Measurements from ENCODE around the gene NTRK2. TPM values are rescaled to one million over a fixed set of nuclear protein-coding genes. Genes with fewer than 3 reads are reported as not detected.

NTRK2 gene
- total RNA-seq, 4 donors from 2014 or later, result 1.1 to 7.3 (median 1.5) TPM

DNA sequence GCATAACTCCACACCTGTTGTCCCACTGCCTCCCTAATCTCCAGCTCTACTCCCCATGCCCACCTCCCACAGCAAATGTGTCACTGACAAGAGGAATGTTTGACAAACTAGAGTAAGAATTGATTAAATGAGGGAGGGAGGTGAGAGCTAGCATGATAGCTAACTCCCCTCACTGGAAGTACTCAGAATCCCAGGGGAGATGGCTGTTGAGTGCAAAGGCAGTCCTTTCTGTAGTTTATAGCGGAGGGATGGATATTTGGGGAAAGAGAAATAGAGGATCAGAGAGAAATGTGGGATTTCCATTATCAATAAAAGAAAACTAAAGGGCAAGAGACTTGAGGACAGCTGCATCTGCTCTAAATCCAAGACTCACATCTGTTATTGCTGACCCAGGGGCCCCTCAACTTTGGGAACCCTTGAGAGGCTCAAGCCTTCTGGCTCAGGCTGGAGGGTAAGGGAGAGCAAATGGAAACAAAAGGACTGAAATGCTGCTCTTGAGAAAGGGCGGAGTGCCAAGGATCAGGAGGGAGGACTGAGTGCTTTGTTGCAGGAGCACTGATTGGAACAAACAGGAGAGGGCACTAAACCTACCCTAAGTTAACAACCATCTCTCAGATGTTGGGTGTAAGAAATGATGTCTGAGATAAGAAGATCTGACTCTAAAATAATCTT lies 372.1 kb downstream of the NTRK2 start:
- Histone ChIP-seq H3K27ac (no peak overlapping the region), H3K9me3 (no peaks in the 10 kb centered on the region), H3K4me1 (no peaks in the 10 kb centered on the region), H3K36me3 (no peaks in the 10 kb centered on the region), H3K4me3 (no peak overlapping the region), H3K27me3 (no peaks in the 10 kb centered on the region)
- no peak for TF ChIP-seq POLR2A (IDR thresholded peaks at IDR 0.05)
- no peak for TF ChIP-seq CTCF (IDR thresholded peaks at IDR 0.05 in 4 of 5, conservative IDR thresholded peaks at IDR 0.05 in 1 of 5)
- intact Hi-C loops (cut with DNase I; ENCODE audit: low total_unique reads), result no loop called here
- no peak for ATAC-seq
- DNase-seq, result no peak
- in situ Hi-C loops (cut with MboI; ENCODE audit: low sequenced_read_pairs in 4 of 4), result no loop called here

DNA sequence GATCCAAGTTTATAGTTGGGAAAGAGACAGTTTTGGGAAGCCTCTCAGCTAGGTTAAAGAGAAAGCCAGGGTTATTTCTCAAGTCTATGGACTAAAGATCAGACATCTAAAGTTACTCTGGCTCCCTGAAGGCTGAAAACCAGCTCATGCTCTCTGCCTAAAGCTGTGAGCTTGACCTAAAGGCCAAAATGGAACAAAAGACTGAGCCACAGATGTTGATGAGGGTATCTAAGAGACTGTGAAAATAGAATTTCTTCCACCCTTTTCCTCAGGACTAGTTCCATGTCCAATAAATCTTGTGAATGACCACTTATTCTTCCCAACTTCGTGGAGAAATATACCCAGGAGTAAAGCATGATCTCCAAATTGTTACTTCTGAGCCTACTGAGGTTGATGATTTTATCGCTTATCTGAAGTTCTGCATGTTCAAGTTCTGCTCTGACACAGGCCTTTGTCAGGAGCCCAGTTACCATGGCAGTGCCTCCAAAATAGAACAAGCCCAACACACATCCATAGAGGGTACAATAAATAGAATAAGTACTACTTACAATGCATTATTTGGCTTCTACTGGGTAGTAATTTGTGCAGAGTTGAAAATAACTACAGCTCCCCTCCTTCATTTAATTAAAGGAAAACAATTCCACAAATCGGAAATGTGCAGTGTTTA lies 373.6 kb downstream of the NTRK2 start:
- TF ChIP-seq CTCF (IDR thresholded peaks at IDR 0.05 in 4 of 5, conservative IDR thresholded peaks at IDR 0.05 in 1 of 5) (no peak), POLR2A (IDR thresholded peaks at IDR 0.05) (no peak)
- in situ Hi-C loops (cut with MboI; ENCODE audit: low sequenced_read_pairs in 4 of 4), result no loop called here
- H3K36me3 ChIP-seq, result no peaks in the 10 kb centered on the region
- no peak overlapping the region for H3K4me3 ChIP-seq
- ATAC-seq, result no peak
- no peaks in the 10 kb centered on the region for H3K4me1 ChIP-seq
- intact Hi-C loops (cut with DNase I; ENCODE audit: low total_unique reads), result no loop called here
- no peak for DNase-seq
- no peaks in the 10 kb centered on the region for H3K9me3 ChIP-seq
- H3K27ac ChIP-seq, result no peak overlapping the region
- no peaks in the 10 kb centered on the region for H3K27me3 ChIP-seq

- H3K36me3 ChIP-seq, result no peaks in the 10 kb centered on the region
- no peak overlapping the region for H3K27ac ChIP-seq
- no peaks in the 10 kb centered on the region for H3K27me3 ChIP-seq
- no peak overlapping the region for H3K4me3 ChIP-seq
- ATAC-seq, result no peak
- H3K4me1 ChIP-seq, result no peaks in the 10 kb centered on the region
- in situ Hi-C loops (cut with MboI; ENCODE audit: low sequenced_read_pairs in 4 of 4) (no loop called here), intact Hi-C loops (cut with DNase I; ENCODE audit: low total_unique reads) (no loop called here)
- DNase-seq, result no peak
- TF ChIP-seq POLR2A (IDR thresholded peaks at IDR 0.05) (no peak), CTCF (IDR thresholded peaks at IDR 0.05 in 4 of 5, conservative IDR thresholded peaks at IDR 0.05 in 1 of 5) (no peak)
- no peaks in the 10 kb centered on the region for H3K9me3 ChIP-seq
Measured at GRCh38 chr9:85045271-85045670, 375.7 kb downstream of the NTRK2 start.

DNA sequence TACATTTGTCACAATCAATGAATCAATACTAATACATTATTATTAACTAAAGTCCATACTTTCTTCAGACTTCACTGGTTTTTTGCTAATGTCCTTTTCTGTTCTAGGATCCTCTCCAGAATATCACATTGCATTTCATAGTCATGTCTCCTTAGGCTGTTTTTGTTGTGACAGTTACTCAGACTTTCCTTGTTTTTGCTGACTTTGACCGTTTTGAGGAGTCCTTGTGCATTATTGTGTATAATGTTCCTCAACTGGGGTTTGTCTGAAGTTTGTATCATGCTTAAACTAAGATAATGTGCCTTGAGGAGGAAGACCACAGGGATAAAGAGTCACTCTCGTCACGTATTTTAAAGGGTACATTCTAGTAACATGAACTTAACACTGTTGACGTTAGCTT lies 376.9 kb downstream of the NTRK2 start:
- no peaks in the 10 kb centered on the region for H3K27me3 ChIP-seq
- DNase-seq (no peak), ATAC-seq (no peak)
- H3K27ac ChIP-seq, result no peak overlapping the region
- no peak for TF ChIP-seq CTCF (IDR thresholded peaks at IDR 0.05 in 4 of 5, conservative IDR thresholded peaks at IDR 0.05 in 1 of 5)
- TF ChIP-seq POLR2A (IDR thresholded peaks at IDR 0.05), result no peak
- no peaks in the 10 kb centered on the region for H3K36me3 ChIP-seq
- in situ Hi-C loops (cut with MboI; ENCODE audit: low sequenced_read_pairs in 4 of 4), result no loop called here
- no peaks in the 10 kb centered on the region for H3K4me1 ChIP-seq
- intact Hi-C loops (cut with DNase I; ENCODE audit: low total_unique reads), result no loop called here
- H3K9me3 ChIP-seq, result no peaks in the 10 kb centered on the region
- no peak overlapping the region for H3K4me3 ChIP-seq
